Testis (tissue), 3 donors: ENCODE data around the gene C16orf86. TPM values are rescaled to one million over a fixed set of nuclear protein-coding genes. Genes with fewer than 3 reads are reported as not detected.
"Not testable (repeated sequence)": the region's sequence is repeated elsewhere in the genome, so short reads cannot be mapped to it uniquely, and the experiment has no call there.

Source experiments
- DNase-seq: peaks from one replicate; pipeline ENCODE4 v3.0.0-alpha.2; 2019
- H3K27ac ChIP-seq, 2 donors: fragments of 200-600 bp; sonication (generic); one replicate each; pipeline ENCODE4 v1.5.1; 2019
- H3K27me3 ChIP-seq: fragments of 200-600 bp; sonication (generic); one replicate; pipeline ENCODE4 v1.5.1; 2019
- H3K36me3 ChIP-seq: fragments of 200-600 bp; sonication (generic); one replicate; pipeline ENCODE4 v1.5.1; 2017; ENCODE audit warnings: low read depth; ENCODE audit errors: missing control alignments
- H3K4me1 ChIP-seq: fragments of 200-600 bp; sonication (generic); one replicate; pipeline ENCODE4 v1.5.1; 2019
- H3K4me3 ChIP-seq, 2 donors: fragments of 200-600 bp; sonication (generic); one replicate each; pipeline ENCODE4 v1.5.1; 2017 to 2019
- H3K9me3 ChIP-seq: fragments of 200-600 bp; sonication (generic); one replicate; pipeline ENCODE4 v1.5.1; 2017
- CTCF ChIP-seq, 3 experiments: fragments of 450-650 bp in 2 of 3; fragments of 200-600 bp in 1 of 3; sonication (generic) in 1 of 3; IDR thresholded peaks; one replicate each; pipeline ENCODE4 v1.5.1; 2016 to 2019; ENCODE audit warnings: antibody characterized with exemption in 3 of 3, mild to moderate bottlenecking in 2 of 3, moderate library complexity in 1 of 3
- POLR2A ChIP-seq: fragments of 450-650 bp; IDR thresholded peaks from one replicate; pipeline ENCODE4 v1.6.1; 2017; ENCODE audit warnings: antibody characterized with exemption, mild to moderate bottlenecking, moderate library complexity
- WGBS, 2 donors: methylation state at CpG; one replicate each; pipeline ENCODE4 v1.1.5; 2018; 5-methylcytosine and 5-hydroxymethylcytosine counted together
- intact Hi-C: fragments of 100-400 bp; cut with DNase I; formaldehyde crosslinking; loops from one replicate; pipeline ENCODE4 v1.15.1; 2023; ENCODE audit warnings: low total_unique reads
- polyA plus RNA-seq: library from polyadenylated mRNA; stranded (reverse); fragments of 350-450 nt; fragmentation: Illumina TruSeq; extraction: RNeasy Lipid Tissue Mini Kit (QIAGEN cat#74804); gene quantifications from one replicate; pipeline ENCODE4 v1.2.3, GENCODE V29; 2014; ENCODE audit warnings: low read depth, low replicate concordance; ENCODE audit not compliant: insufficient read depth
- total RNA-seq, 2 donors: library from RNA; depleted of rRNA; stranded (reverse); fragments of >200 nt; gene quantifications; one replicate each; pipeline ENCODE4 v1.2.3, GENCODE V29; 2016

Gene C16orf86
- total and polyA plus RNA-seq, 3 donors from 2014 or later, result 38.7 to 77.9 (median 43.4) TPM

DNA sequence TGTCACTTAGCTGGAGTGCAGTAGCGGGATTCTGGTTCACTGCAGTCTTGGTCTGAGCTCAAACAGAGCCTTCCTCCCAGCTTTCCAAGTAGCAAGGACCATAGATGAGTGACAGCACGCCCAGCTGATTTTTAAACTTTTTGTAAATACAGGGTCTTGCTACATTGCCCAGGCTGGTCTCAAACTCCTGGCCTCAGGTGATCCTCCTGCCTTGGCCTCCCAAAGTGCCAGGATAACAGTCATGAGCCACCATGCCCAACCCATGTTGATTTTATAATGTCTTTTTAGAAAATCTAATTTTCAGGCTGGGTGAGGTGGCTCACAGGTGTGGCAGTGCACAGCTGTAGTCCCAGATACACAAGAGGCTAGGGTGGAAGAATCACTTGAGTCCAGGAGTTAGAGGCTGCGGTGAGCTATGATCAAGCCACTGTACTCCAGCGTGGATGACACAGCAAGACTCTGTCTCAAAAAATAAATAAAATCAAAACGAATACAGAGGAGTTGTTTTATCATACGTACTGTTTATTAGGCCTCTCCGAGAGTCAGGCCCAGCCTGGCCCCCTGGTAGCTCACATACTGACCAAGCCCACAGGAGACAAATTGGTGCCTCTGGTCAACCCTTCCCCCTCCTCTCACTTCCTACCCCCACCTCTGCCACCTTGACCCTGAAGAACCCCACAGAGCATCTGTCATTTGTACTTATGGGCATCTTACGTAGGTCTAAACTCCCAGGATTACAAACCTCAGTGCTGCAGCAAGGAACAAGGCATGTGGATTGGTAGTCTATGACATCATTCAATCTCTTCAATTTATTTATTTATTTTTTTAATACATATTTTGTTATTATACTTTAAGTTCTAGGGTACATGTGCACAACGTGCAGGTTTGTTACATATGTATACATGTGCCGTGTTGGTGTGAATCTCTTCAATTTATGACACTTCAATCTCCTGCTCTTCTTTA lies 13.6 kb downstream of the C16orf86 start:
- Histone ChIP-seq H3K27ac (no peak overlapping the region), H3K27me3 (no peaks in the 10 kb centered on the region), H3K4me1 (no peaks in the 10 kb centered on the region), H3K9me3 (no peaks in the 10 kb centered on the region), H3K36me3 (no peaks in the 10 kb centered on the region), H3K4me3 (no peak overlapping the region)
- intact Hi-C loops, result no loop called here
- TF ChIP-seq CTCF (IDR thresholded peaks at IDR 0.05), result no peak
- no peak for TF ChIP-seq POLR2A
- DNase-seq, result no peak
- 93 to 96% methylated on average over 10 of the region's 10 CpGs for WGBS, 2 donors

DNA sequence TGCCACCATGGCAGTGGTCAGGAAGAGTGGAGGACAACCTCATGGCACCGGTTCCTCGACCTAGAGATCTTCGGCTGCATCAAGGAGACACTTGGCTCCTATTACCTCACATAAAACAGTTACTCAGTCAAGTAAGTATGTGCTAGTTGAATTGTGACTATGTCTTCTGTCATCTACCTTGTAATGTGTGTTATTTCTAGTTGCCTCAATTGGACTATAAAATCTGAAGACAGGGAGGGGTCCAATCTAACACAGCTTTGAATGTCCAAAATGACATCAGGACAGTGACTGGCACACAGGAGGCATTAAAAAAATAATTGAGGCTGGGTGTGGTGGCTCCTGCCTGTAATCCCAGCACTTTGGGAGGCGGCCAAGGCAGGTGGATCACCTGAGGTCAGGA lies 17.2 kb downstream of the C16orf86 start:
- Histone ChIP-seq H3K36me3 (no peaks in the 10 kb centered on the region), H3K9me3 (no peaks in the 10 kb centered on the region), H3K4me1 (no peaks in the 10 kb centered on the region), H3K27me3 (no peaks in the 10 kb centered on the region), H3K27ac (no peak overlapping the region), H3K4me3 (no peak overlapping the region)
- no peak for DNase-seq
- intact Hi-C loops, result no loop called here
- TF ChIP-seq CTCF (IDR thresholded peaks at IDR 0.05) (no peak), POLR2A (no peak)
- WGBS, 2 donors, result 97 to 100% methylated on average over 4 of the region's 4 CpGs

GRCh38 chr16:67685388-67686112 lies 18.9 kb downstream of the C16orf86 start:
- H3K4me3 ChIP-seq, result no peak overlapping the region
- no peaks in the 10 kb centered on the region for H3K36me3 ChIP-seq
- no peaks in the 10 kb centered on the region for H3K27me3 ChIP-seq
- DNase-seq, result no peak
- 89 to 96% methylated on average over 17 of the region's 17 CpGs for WGBS, 2 donors
- no peak overlapping the region for H3K27ac ChIP-seq
- intact Hi-C loops, result no loop called here
- TF ChIP-seq CTCF (IDR thresholded peaks at IDR 0.05) (no peak), POLR2A (no peak)
- H3K9me3 ChIP-seq, result no peaks in the 10 kb centered on the region
- no peaks in the 10 kb centered on the region for H3K4me1 ChIP-seq

DNA sequence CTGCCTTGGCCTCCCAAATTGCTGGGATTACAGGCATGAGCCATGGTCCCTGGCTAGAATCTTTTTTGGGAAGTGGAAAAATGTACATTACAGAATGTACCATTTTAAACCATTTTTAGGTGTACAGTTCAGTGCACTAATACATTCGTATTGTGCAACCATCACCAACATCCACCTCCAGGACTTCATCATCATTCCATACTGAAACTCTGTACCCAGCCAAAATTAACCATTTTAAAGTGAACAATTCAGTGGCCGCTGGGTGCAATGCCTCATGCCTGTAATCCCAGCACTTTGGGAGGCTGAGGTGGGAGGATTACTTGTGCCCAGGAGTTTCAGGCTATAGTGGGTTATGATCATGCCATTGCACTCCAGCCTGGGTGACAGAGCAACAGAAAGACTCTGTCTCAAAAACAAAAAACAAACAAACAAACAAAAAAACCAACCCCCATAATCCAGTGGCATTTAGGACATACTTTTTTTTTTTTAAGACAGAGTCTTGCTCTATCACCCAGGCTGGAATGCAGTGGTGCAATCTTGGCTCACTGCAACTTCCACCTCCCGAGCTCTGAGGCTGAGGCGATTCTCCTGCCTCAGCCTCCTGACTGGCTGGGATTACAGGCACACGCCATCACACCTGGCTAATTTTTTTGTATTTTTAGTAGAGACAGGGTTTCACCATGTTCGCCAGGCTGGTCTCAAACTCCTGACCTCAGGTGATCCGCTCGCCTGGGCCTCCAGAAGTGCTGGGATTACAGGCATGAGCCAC lies 27.1 kb downstream of the C16orf86 start:
- 87 to 96% methylated on average over 8 of the region's 8 CpGs for WGBS, 2 donors
- H3K27ac ChIP-seq, DNase-seq, H3K9me3 ChIP-seq, H3K27me3 ChIP-seq, H3K36me3 ChIP-seq, H3K4me3 ChIP-seq, intact Hi-C loops, H3K4me1 ChIP-seq: not testable (repeated sequence)

GRCh38 chr16:67694611-67695010 lies 28.0 kb downstream of the C16orf86 start:
- no peak overlapping the region for H3K27ac ChIP-seq
- H3K4me1 ChIP-seq, result no peaks in the 10 kb centered on the region
- no peak for DNase-seq
- WGBS, 2 donors, result 77 to 79% methylated on average over 2 of the region's 2 CpGs
- no peaks in the 10 kb centered on the region for H3K9me3 ChIP-seq
- intact Hi-C loops, result no loop called here
- TF ChIP-seq CTCF (IDR thresholded peaks at IDR 0.05) (no peak), POLR2A (no peak)
- no peak overlapping the region for H3K4me3 ChIP-seq
- H3K27me3 ChIP-seq, result no peaks in the 10 kb centered on the region
- H3K36me3 ChIP-seq, result no peaks in the 10 kb centered on the region
